Liver (tissue), 3 donors: ENCODE data around the gene MED12L.

Experiments used
- CTCF ChIP-seq: fragments of 150-350 bp; IDR thresholded peaks from 2 replicates; pipeline ENCODE4 v1.5.1; 2017; ENCODE audit warnings: improper control_type of control experiment, low read depth, low read length; ENCODE audit not compliant: missing input control
- GABPA ChIP-seq, 2 donors: IDR thresholded peaks in 1 of 2; conservative IDR thresholded peaks in 1 of 2; 2 replicates each; pipeline ENCODE4 v1.6.1; 2016; ENCODE audit warnings: antibody characterized with exemption in 2 of 2, mild to moderate bottlenecking in 1 of 2, moderate library complexity in 1 of 2
- JUND ChIP-seq, 2 donors: IDR thresholded peaks; 2 replicates each; pipeline ENCODE4 v1.6.1; 2016; ENCODE audit warnings: antibody characterized with exemption in 2 of 2
- MAX ChIP-seq: IDR thresholded peaks from 2 replicates; pipeline ENCODE4 v1.6.1; 2016; ENCODE audit warnings: antibody characterized with exemption
- RAD21 ChIP-seq, 2 donors: IDR thresholded peaks; 2 replicates each; pipeline ENCODE4 v1.6.1; 2016; ENCODE audit warnings: antibody characterized with exemption in 2 of 2, mild to moderate bottlenecking in 2 of 2
- REST ChIP-seq: IDR thresholded peaks from 2 replicates; pipeline ENCODE4 v1.6.1; 2016; ENCODE audit warnings: antibody characterized with exemption, mild to moderate bottlenecking
- SP1 ChIP-seq: IDR thresholded peaks from 2 replicates; pipeline ENCODE4 v1.6.1; 2018; ENCODE audit warnings: antibody characterized with exemption, mild to moderate bottlenecking
- TAF1 ChIP-seq: conservative IDR thresholded peaks from 2 replicates; pipeline ENCODE4 v1.6.1; 2016; ENCODE audit warnings: antibody characterized with exemption, mild to moderate bottlenecking
- donor health status: healthy.
- donor health status: healthy.

- TF ChIP-seq CTCF = no peak
- no peak for TF ChIP-seq RAD21 (IDR thresholded peaks at IDR 0.05)
- no peak for TF ChIP-seq JUND (IDR thresholded peaks at IDR 0.05)
- TF ChIP-seq MAX = no peak
- TF ChIP-seq REST = no peak
- no peak for TF ChIP-seq SP1
- TF ChIP-seq TAF1 = no peak
- no peak for TF ChIP-seq GABPA (IDR thresholded peaks at IDR 0.05 in 1 of 2, conservative IDR thresholded peaks at IDR 0.05 in 1 of 2)
These were observed 244.9 kb downstream of the MED12L start for GRCh38 chr3:151330379-151330778.
